ENCODE measurements around the gene LTBP1. TPM values are rescaled to one million over a fixed set of nuclear protein-coding genes. Genes with fewer than 3 reads are reported as not detected.
"Not testable (repeated sequence)": the region's sequence is repeated elsewhere in the genome, so short reads cannot be mapped to it uniquely, and the experiment has no call there.

LTBP1 gene
- total RNA-seq, 1 experiment from 2014 or later: 11.8 TPM

DNA sequence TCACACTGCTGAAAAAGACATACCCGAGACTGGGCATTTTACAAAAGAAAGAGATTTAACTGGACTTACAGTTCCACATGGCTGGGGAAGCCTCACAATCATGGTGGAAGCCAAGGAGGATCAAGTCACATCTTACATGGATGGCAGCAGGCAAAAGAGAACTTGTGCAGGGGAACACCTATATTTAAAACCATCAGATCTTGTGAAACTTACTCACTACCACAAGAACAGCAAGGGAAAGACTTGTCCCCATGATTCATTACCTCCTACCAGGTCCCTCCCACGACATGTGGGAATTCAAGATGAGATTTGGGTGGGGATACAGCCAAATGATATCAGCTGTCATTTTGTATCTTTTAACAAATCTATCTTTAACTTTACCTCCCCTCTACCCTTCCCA lies 278.6 kb downstream of the LTBP1 start:
- Histone ChIP-seq H3K4me3 (ENCODE audit: low read length) (no peak overlapping the region), H3K27me3 (ENCODE audit: low read length) (no peaks in the 10 kb centered on the region), H3K79me2 (ENCODE audit: low read length) (no peaks in the 10 kb centered on the region), H3K4me1 (ENCODE audit: low read length) (no peaks in the 10 kb centered on the region), H3K36me3 (ENCODE audit: insufficient read depth, low read length) (no peaks in the 10 kb centered on the region), H3K4me2 (ENCODE audit: low read depth, low read length, poor library complexity, severe bottlenecking) (no peak overlapping the region), H3K9ac (ENCODE audit: low read length) (no peak overlapping the region), H3K9me3 (ENCODE audit: low read length) (no peaks in the 10 kb centered on the region), H3K9me2 (replicated peaks; ENCODE audit: insufficient read depth, low read length) (no peaks in the 10 kb centered on the region), H2AFZ (ENCODE audit: low read length) (no peak overlapping the region), H3K27ac (ENCODE audit: low read length) (no peak overlapping the region), H4K20me1 (ENCODE audit: insufficient read depth, low read depth, low read length) (no peaks in the 10 kb centered on the region)
- DNase-seq: no peak

DNA sequence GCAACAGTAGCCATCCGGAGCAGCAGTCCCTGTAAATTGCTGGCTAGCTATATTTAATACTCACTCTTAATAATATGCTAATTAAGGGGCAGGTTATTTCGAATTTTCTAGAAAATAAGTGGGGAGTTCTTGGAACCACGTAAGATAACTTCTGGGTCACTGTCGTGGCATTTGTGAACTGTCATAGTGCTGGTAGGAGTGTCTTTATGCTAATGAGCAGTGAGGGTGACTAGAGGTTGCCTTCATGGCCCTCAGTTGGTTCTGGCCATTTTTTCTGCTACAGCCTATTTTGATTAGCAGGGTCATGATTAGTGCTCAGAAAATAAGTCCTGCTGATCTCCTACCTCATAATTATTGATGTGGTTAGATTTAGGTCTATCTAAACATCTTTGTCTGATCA lies 279.8 kb downstream of the LTBP1 start:
- Histone ChIP-seq H3K9me3 (ENCODE audit: low read length) (no peaks in the 10 kb centered on the region), H2AFZ (ENCODE audit: low read length) (no peak overlapping the region), H3K4me1 (ENCODE audit: low read length) (no peaks in the 10 kb centered on the region), H3K9ac (ENCODE audit: low read length) (no peak overlapping the region), H3K27me3 (ENCODE audit: low read length) (no peaks in the 10 kb centered on the region), H3K4me3 (ENCODE audit: low read length) (no peak overlapping the region), H4K20me1 (ENCODE audit: insufficient read depth, low read depth, low read length) (no peaks in the 10 kb centered on the region), H3K4me2 (ENCODE audit: low read depth, low read length, poor library complexity, severe bottlenecking) (no peak overlapping the region), H3K9me2 (replicated peaks; ENCODE audit: insufficient read depth, low read length) (no peaks in the 10 kb centered on the region), H3K27ac (ENCODE audit: low read length) (no peak overlapping the region), H3K36me3 (ENCODE audit: insufficient read depth, low read length) (no peaks in the 10 kb centered on the region), H3K79me2 (ENCODE audit: low read length) (no peaks in the 10 kb centered on the region)
- DNase-seq: no peak

DNA sequence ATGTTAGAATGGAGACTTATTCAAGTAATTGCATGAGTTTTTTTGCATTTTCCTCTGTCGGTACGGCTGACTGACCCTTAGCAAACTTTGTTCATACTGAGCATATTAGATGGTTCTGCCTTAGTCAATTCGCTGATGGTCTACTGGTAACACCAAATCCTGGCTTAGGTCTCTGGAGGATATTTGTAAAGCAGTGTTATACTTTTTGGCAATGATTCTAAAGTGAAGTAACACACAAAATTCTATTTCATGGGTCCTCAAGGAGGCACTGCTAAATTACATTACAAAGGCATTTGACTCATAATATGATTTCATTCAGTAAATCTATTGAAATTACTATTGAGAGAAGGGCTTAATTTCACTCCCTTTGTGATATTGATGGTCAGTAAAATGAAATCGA lies 282.9 kb downstream of the LTBP1 start:
- Histone ChIP-seq H3K9me2 (replicated peaks; ENCODE audit: insufficient read depth, low read length) (no peaks in the 10 kb centered on the region), H2AFZ (ENCODE audit: low read length) (no peak overlapping the region), H3K36me3 (ENCODE audit: insufficient read depth, low read length) (no peaks in the 10 kb centered on the region), H3K27me3 (ENCODE audit: low read length) (no peaks in the 10 kb centered on the region), H3K4me1 (ENCODE audit: low read length) (no peaks in the 10 kb centered on the region), H3K4me3 (ENCODE audit: low read length) (no peak overlapping the region), H3K9me3 (ENCODE audit: low read length) (no peaks in the 10 kb centered on the region), H3K27ac (ENCODE audit: low read length) (no peak overlapping the region), H4K20me1 (ENCODE audit: insufficient read depth, low read depth, low read length) (no peaks in the 10 kb centered on the region), H3K4me2 (ENCODE audit: low read depth, low read length, poor library complexity, severe bottlenecking) (no peak overlapping the region), H3K79me2 (ENCODE audit: low read length) (no peaks in the 10 kb centered on the region), H3K9ac (ENCODE audit: low read length) (no peak overlapping the region)
- no peak for DNase-seq

DNA sequence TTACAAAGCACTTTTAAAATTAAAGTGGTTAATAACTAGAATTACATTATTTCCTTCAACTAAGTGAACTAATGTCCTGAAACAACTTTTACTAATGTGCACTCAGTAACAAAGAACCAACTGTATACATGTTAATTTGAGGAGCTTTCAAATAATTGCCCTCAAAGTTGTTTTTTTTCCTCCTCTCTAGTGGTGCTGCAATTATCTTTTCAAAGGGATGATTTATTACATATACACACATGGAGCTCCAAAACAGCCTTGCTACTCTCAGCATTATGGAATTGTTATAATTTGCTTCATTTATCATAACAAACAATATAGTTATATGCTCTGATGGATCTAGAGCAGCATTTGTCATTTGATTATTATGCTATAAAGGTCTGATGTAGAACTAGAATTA lies 283.4 kb downstream of the LTBP1 start:
- H3K27me3 ChIP-seq (ENCODE audit: low read length): no peaks in the 10 kb centered on the region
- H3K9me3 ChIP-seq (ENCODE audit: low read length): no peaks in the 10 kb centered on the region
- H3K79me2 ChIP-seq (ENCODE audit: low read length): no peaks in the 10 kb centered on the region
- H3K9ac ChIP-seq (ENCODE audit: low read length): no peak overlapping the region
- no peaks in the 10 kb centered on the region for H3K9me2 ChIP-seq (replicated peaks; ENCODE audit: insufficient read depth, low read length)
- H3K27ac ChIP-seq (ENCODE audit: low read length): no peak overlapping the region
- no peak overlapping the region for H3K4me2 ChIP-seq (ENCODE audit: low read depth, low read length, poor library complexity, severe bottlenecking)
- H2AFZ ChIP-seq (ENCODE audit: low read length): no peak overlapping the region
- no peaks in the 10 kb centered on the region for H3K36me3 ChIP-seq (ENCODE audit: insufficient read depth, low read length)
- no peaks in the 10 kb centered on the region for H4K20me1 ChIP-seq (ENCODE audit: insufficient read depth, low read depth, low read length)
- H3K4me3 ChIP-seq (ENCODE audit: low read length): no peak overlapping the region
- H3K4me1 ChIP-seq (ENCODE audit: low read length): no peaks in the 10 kb centered on the region
- DNase-seq: no peak

DNA sequence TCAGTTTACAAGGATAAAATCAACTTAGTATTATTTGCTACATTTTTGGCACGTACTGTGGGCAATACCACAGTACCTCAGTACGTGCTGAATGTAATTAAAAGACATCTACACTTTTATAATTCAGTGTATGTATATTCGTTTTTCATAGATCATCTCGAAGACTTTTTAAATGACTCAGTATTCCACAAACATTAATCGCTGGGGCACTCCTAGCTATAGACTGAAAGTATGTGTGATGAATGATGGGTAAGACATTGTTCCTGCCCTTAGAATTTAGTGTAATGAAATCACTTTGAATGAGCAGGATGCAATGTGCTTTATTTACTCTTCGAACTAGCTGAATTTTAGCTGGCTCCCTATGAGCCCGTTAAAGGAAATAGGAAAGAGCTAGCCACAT lies 284.1 kb downstream of the LTBP1 start:
- H3K9ac ChIP-seq (ENCODE audit: low read length): no peak overlapping the region

GRCh38 chr2:33235559-33235958 lies 288.8 kb downstream of the LTBP1 start:
- H3K27ac ChIP-seq (ENCODE audit: low read length); H3K36me3 ChIP-seq (ENCODE audit: insufficient read depth, low read length); H3K4me1 ChIP-seq (ENCODE audit: low read length); H4K20me1 ChIP-seq (ENCODE audit: insufficient read depth, low read depth, low read length); H3K9me2 ChIP-seq (replicated peaks; ENCODE audit: insufficient read depth, low read length); DNase-seq; H3K9me3 ChIP-seq (ENCODE audit: low read length); H3K79me2 ChIP-seq (ENCODE audit: low read length); H3K4me3 ChIP-seq (ENCODE audit: low read length); H3K27me3 ChIP-seq (ENCODE audit: low read length); H2AFZ ChIP-seq (ENCODE audit: low read length); H3K9ac ChIP-seq (ENCODE audit: low read length); H3K4me2 ChIP-seq (ENCODE audit: low read depth, low read length, poor library complexity, severe bottlenecking): not testable (repeated sequence)

More for the DNA sequence above, 284.1 kb downstream of the LTBP1 start:
- no peaks in the 10 kb centered on the region for H4K20me1 ChIP-seq (ENCODE audit: insufficient read depth, low read depth, low read length)
- no peak for DNase-seq
- H3K36me3 ChIP-seq (ENCODE audit: insufficient read depth, low read length): no peaks in the 10 kb centered on the region
- H3K79me2 ChIP-seq (ENCODE audit: low read length): no peaks in the 10 kb centered on the region
- no peaks in the 10 kb centered on the region for H3K9me2 ChIP-seq (replicated peaks; ENCODE audit: insufficient read depth, low read length)
- no peak overlapping the region for H3K27ac ChIP-seq (ENCODE audit: low read length)
- no peaks in the 10 kb centered on the region for H3K27me3 ChIP-seq (ENCODE audit: low read length)
- H3K4me1 ChIP-seq (ENCODE audit: low read length): no peaks in the 10 kb centered on the region
- H3K9me3 ChIP-seq (ENCODE audit: low read length): no peaks in the 10 kb centered on the region
- no peak overlapping the region for H3K4me3 ChIP-seq (ENCODE audit: low read length)
- no peak overlapping the region for H2AFZ ChIP-seq (ENCODE audit: low read length)
- no peak overlapping the region for H3K4me2 ChIP-seq (ENCODE audit: low read depth, low read length, poor library complexity, severe bottlenecking)

GRCh38 chr2:33236482-33237385 lies 290.0 kb downstream of the LTBP1 start:
- H3K27ac ChIP-seq (ENCODE audit: low read length): no peak overlapping the region
- H3K27me3 ChIP-seq (ENCODE audit: low read length): no peaks in the 10 kb centered on the region
- H3K4me1 ChIP-seq (ENCODE audit: low read length): no peaks in the 10 kb centered on the region
- no peak overlapping the region for H3K4me2 ChIP-seq (ENCODE audit: low read depth, low read length, poor library complexity, severe bottlenecking)
- no peak for DNase-seq
- H3K36me3 ChIP-seq (ENCODE audit: insufficient read depth, low read length): no peaks in the 10 kb centered on the region
- H3K79me2 ChIP-seq (ENCODE audit: low read length): no peaks in the 10 kb centered on the region
- no peak overlapping the region for H2AFZ ChIP-seq (ENCODE audit: low read length)
- no peak overlapping the region for H3K9ac ChIP-seq (ENCODE audit: low read length)
- H3K9me3 ChIP-seq (ENCODE audit: low read length): no peaks in the 10 kb centered on the region
- H3K9me2 ChIP-seq (replicated peaks; ENCODE audit: insufficient read depth, low read length): no peaks in the 10 kb centered on the region
- no peak overlapping the region for H3K4me3 ChIP-seq (ENCODE audit: low read length)
- H4K20me1 ChIP-seq (ENCODE audit: insufficient read depth, low read depth, low read length): no peaks in the 10 kb centered on the region

GRCh38 chr2:33238111-33238510 lies 291.4 kb downstream of the LTBP1 start:
- Histone ChIP-seq H3K9me2 (replicated peaks; ENCODE audit: insufficient read depth, low read length) (no peaks in the 10 kb centered on the region), H3K79me2 (ENCODE audit: low read length) (no peaks in the 10 kb centered on the region), H3K27ac (ENCODE audit: low read length) (no peak overlapping the region), H3K4me2 (ENCODE audit: low read depth, low read length, poor library complexity, severe bottlenecking) (no peak overlapping the region), H3K4me3 (ENCODE audit: low read length) (no peak overlapping the region), H2AFZ (ENCODE audit: low read length) (no peak overlapping the region), H3K27me3 (ENCODE audit: low read length) (no peaks in the 10 kb centered on the region), H4K20me1 (ENCODE audit: insufficient read depth, low read depth, low read length) (no peaks in the 10 kb centered on the region), H3K9me3 (ENCODE audit: low read length) (no peaks in the 10 kb centered on the region), H3K9ac (ENCODE audit: low read length) (no peak overlapping the region), H3K4me1 (ENCODE audit: low read length) (peaks cover 4% of the 10 kb centered on the region), H3K36me3 (ENCODE audit: insufficient read depth, low read length) (no peaks in the 10 kb centered on the region)
- DNase-seq: no peak
